Activated T-helper 17 cell treated with anti-CD3 and anti-CD28 coated beads, Interleukin-2, amount 50 U/mL, for 72 hours (primary cell): ENCODE measurements around the gene ZNF562. TPM values are rescaled to one million over a fixed set of nuclear protein-coding genes. Genes with fewer than 3 reads are reported as not detected.
"Not testable (repeated sequence)": the region's sequence is repeated elsewhere in the genome, so short reads cannot be mapped to it uniquely, and the experiment has no call there.

Experiments used
- ATAC-seq: fragments of 150-1000 bp; cut with Tn5 transposase; replicated peaks from 2 replicates; pipeline ENCODE4 v1.10.0; 2021; ENCODE audit warnings: mild to moderate bottlenecking, moderate library complexity
- H3K27ac Mint-ChIP-seq: one replicate; pipeline ENCODE4 v1.8.0; 2022; ENCODE audit warnings: mixed read lengths
- H3K27me3 Mint-ChIP-seq: one replicate; pipeline ENCODE4 v1.8.0; 2022; ENCODE audit warnings: mixed read lengths
- H3K36me3 Mint-ChIP-seq: one replicate; pipeline ENCODE4 v1.8.0; 2022; ENCODE audit warnings: low read depth, mild to moderate bottlenecking, mixed read lengths
- H3K4me1 Mint-ChIP-seq: one replicate; pipeline ENCODE4 v1.8.0; 2022; ENCODE audit warnings: mixed read lengths
- H3K4me3 Mint-ChIP-seq: one replicate; pipeline ENCODE4 v1.8.0; 2022; ENCODE audit warnings: mild to moderate bottlenecking, mixed read lengths
- H3K9me3 Mint-ChIP-seq: one replicate; pipeline ENCODE4 v1.8.0; 2022; ENCODE audit warnings: mixed read lengths
- total RNA-seq, 2 donors: library from RNA; stranded (reverse); gene quantifications; one replicate each; pipeline ENCODE4 v1.2.3, GENCODE V29; 2022

Gene ZNF562
- total RNA-seq, 2 donors from 2014 or later = 39.3 to 53.2 TPM

DNA sequence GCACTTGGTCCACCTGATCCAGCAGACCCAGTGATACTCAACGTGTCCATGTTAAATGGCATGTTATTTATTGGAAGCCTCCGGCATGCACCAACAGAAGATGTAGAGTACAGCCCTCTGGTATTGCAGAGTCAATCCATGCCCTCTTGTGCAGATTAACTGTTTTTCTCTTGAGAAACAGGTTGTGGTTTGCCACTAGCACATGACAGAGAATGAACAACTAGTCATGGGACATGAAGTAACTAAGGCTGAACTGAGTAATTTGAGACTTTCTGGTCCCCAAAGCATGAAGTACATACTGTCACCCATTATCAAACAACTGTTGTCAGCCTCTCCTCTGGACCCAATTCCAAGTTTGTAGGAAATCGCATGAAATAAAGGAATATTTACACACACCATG, 3.2 kb downstream of the ZNF562 start:
- Mint-ChIP-seq H3K27me3 (no peaks in the 10 kb centered on the region), H3K9me3 (peaks cover 25% of the 10 kb centered on the region), H3K4me3 (peak overlapping the region; percentile 57), H3K36me3 (peaks cover 86% of the 10 kb centered on the region), H3K27ac (peak overlapping the region; percentile 81), H3K4me1 (peaks cover 35% of the 10 kb centered on the region)
- peak; percentile 61 for ATAC-seq

DNA sequence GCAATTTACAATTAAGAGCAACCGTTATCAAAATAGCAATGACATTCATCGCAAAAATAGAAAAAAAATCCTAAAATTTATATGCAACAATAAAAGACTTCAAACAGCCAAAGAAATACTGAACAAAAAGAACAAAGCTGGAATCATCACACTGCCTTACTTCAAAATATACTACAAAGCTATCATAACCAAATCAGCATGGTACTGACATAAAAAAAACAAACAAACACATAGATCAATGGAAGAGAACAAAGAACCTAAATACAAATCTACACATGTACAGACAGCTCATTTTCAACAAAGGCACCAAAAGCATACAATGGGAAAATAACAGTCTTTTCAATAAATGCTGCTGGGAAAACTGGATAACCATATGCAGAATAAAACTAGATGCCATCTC, 6.4 kb downstream of the ZNF562 start:
- Mint-ChIP-seq H3K27ac (peak overlapping the region; percentile 19), H3K27me3 (no peaks in the 10 kb centered on the region), H3K36me3 (peaks cover 97% of the 10 kb centered on the region), H3K9me3 (peaks cover 20% of the 10 kb centered on the region), H3K4me3 (peak overlapping the region; percentile 10), H3K4me1 (peaks cover 27% of the 10 kb centered on the region)
- no peak for ATAC-seq

DNA sequence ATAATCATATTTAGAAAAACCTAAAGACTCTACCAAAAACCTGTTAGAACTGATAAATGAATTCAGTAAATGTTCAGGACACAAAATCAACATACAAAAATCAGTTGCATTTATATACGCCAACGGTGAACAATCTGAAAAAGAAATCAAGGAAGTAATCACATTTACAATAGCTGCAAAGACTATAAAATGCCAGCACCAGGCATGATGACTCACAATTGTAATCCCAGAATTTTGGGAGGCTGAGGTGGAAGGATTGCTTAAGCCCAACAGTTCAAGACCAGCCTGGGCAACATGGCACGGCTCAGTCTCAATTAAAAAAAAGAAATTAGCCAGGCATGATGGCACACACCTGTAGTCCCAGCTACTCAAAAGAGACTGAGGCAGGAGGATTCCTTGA, 7.0 kb downstream of the ZNF562 start:
- no peak for ATAC-seq
- Mint-ChIP-seq H3K4me3 (no peak overlapping the region), H3K4me1 (peaks cover 24% of the 10 kb centered on the region), H3K27me3 (no peaks in the 10 kb centered on the region), H3K36me3 (peaks cover 95% of the 10 kb centered on the region), H3K27ac (no peak overlapping the region), H3K9me3 (peaks cover 18% of the 10 kb centered on the region)

DNA sequence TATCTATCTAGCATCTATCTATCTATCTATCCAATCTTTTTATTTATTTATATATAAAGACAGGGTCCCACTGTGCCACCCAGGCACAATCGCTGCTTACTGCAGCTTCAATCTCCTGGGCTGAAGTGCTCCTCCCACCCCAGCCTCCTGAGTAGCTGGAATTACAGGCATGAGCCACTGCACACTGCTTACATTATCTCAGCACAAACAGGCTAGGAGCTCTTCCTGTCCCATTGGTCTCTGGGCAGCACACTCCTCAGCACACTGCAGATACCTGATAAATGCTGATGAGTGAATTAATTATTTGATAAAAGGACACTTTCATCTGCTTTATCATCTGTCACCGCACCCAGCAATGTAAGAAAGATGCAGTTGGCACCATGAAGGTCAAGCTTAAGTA, 16.1 kb downstream of the ZNF562 start:
- H3K27ac Mint-ChIP-seq = no peak overlapping the region
- H3K27me3 Mint-ChIP-seq = no peaks in the 10 kb centered on the region
- ATAC-seq = no peak
- H3K4me1 Mint-ChIP-seq = no peaks in the 10 kb centered on the region
- H3K4me3 Mint-ChIP-seq = no peak overlapping the region
- peaks cover 5% of the 10 kb centered on the region for H3K9me3 Mint-ChIP-seq
- peaks cover 75% of the 10 kb centered on the region for H3K36me3 Mint-ChIP-seq

DNA sequence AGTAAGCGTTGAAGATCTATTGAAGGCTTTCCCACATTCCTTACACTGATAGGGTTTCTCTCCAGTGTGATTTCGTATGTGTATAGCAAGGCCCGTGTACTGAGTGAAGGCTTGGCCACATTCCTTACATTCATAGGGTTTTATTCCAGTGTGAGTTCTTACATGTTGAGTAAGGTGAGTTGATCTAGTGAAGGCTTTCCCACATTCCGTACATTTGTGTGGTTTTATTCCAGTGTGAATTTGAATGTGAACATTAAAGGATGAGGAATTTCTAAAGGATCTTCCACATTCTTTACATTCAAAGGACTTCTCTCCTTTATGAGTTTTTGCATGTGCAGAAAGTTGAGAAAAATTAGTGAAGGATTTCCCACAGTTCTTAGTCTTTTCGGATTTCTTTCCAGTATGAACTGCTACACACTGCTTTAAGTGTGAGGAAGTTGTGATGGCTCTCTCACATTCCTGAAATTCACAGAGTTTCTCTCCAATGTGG, 21.8 kb downstream of the ZNF562 start:
- not testable (repeated sequence) for H3K27me3 Mint-ChIP-seq

DNA sequence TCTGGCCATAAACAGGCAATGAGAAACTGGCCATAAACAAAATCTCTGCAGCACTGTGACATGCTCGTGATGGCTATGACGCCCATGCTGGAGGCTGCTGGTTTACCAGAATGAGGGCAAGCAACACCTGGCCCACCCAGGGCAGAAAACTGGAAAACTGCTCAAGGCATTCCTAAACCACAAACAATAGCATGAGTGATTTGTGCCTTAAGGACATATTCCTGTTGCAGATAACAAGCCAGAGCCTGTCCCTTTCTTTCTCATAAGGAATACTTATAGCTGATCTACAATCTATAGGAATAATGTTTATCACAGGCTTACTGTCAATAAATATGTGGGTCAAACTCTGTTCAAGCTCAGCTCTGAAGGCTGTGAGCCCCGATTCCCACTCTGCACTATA, 23.4 kb downstream of the ZNF562 start:
- peaks cover 83% of the 10 kb centered on the region for H3K36me3 Mint-ChIP-seq
- ATAC-seq, H3K27ac Mint-ChIP-seq, H3K4me3 Mint-ChIP-seq, H3K27me3 Mint-ChIP-seq, H3K9me3 Mint-ChIP-seq, H3K4me1 Mint-ChIP-seq: not testable (repeated sequence)

More for the DNA sequence above, 21.8 kb downstream of the ZNF562 start:
- H3K27ac Mint-ChIP-seq, H3K4me1 Mint-ChIP-seq, ATAC-seq, H3K4me3 Mint-ChIP-seq: not testable (repeated sequence)
- Mint-ChIP-seq H3K36me3 (peaks cover 99% of the 10 kb centered on the region), H3K9me3 (peaks cover 14% of the 10 kb centered on the region)

DNA sequence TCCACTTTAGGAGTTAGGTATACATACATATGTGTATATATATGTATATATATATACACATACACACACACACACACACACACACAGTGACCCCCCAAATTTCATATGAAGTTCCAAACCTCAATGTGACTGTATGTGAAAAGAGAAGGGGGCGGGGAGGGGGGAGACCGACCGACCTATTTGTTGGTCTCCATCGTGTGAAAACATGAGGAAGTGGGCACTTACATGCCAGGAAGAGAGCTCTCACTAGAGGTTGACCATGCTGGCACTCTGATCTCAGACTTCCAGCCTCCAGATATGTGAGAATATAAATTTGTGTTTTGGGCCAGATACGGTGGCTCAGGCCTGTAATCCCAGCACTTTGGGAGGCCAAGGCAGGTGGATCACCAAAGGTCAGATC, 24.6 kb downstream of the ZNF562 start:
- peaks cover 83% of the 10 kb centered on the region for H3K36me3 Mint-ChIP-seq
- H3K27me3 Mint-ChIP-seq = no peaks in the 10 kb centered on the region
- no peaks in the 10 kb centered on the region for H3K4me1 Mint-ChIP-seq
- H3K9me3 Mint-ChIP-seq = peaks cover 10% of the 10 kb centered on the region
- H3K27ac Mint-ChIP-seq = no peak overlapping the region
- ATAC-seq = no peak
- H3K4me3 Mint-ChIP-seq = no peak overlapping the region

DNA sequence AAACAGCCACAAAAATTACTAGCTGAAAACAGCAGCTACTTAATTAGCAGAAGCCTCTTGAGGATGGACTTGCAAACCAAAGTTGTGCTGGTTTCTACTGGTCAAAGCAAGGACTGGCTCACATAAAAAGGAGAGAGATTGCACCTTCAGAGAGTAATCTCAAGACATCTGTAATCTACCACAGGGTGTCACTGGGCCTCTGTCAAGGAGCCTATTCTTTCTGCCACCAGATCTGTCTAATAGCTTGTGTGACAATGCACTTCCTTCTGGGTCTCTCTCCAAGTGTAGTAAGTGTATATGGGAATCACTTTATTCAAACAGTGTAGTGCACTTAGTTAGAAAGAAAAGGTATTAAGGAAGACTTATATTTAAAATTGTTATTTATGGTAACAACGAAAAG, 29.4 kb downstream of the ZNF562 start:
- Mint-ChIP-seq H3K4me3 (no peak overlapping the region), H3K27me3 (no peaks in the 10 kb centered on the region), H3K27ac (no peak overlapping the region), H3K36me3 (peaks cover 58% of the 10 kb centered on the region), H3K9me3 (no peaks in the 10 kb centered on the region), H3K4me1 (no peaks in the 10 kb centered on the region)
- ATAC-seq = no peak

DNA sequence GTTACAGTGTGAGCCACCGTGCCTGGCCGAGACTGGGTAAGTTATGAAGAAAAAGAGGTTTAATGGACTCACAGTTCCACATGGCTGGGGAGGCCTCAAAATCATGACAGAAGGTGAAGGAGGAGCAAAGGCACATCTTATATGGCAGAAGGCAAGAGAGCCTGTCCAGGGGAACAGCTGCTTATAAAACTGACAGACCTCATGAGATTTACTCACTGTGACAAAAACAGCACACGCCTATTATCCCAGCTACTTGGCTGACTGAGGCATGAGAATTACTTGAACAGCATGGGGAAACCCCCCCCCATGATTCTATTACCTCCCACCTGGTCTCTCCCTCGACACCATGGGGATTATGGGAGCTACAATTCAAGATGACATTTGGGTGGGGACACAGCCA, 30.4 kb downstream of the ZNF562 start:
- no peak for ATAC-seq
- Mint-ChIP-seq H3K9me3 (no peaks in the 10 kb centered on the region), H3K27me3 (no peaks in the 10 kb centered on the region), H3K27ac (no peak overlapping the region), H3K36me3 (peaks cover 51% of the 10 kb centered on the region), H3K4me3 (no peak overlapping the region), H3K4me1 (no peaks in the 10 kb centered on the region)

DNA sequence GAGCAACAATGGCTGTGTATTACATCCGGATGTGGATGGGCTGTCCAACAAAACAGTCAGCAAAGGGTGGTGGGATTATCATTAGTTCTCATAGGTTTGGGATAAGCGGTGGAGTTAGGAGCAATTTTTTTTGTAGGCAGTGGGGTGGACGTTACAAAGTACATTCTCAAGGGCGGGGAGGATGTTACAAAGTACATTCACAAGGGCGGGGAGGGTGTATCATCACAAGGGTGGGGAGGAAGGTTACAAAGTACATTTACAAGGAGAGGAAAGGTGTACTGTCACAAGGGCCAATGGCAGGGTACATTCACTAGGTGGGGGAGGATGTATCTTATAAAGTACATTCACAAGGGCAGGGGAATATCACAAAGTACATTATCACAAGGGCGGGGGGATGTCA, 33.1 kb downstream of the ZNF562 start:
- peaks cover 38% of the 10 kb centered on the region for H3K36me3 Mint-ChIP-seq
- no peaks in the 10 kb centered on the region for H3K4me1 Mint-ChIP-seq
- no peak for ATAC-seq
- no peaks in the 10 kb centered on the region for H3K27me3 Mint-ChIP-seq
- no peak overlapping the region for H3K27ac Mint-ChIP-seq
- H3K4me3 Mint-ChIP-seq = no peak overlapping the region
- H3K9me3 Mint-ChIP-seq = no peaks in the 10 kb centered on the region

DNA sequence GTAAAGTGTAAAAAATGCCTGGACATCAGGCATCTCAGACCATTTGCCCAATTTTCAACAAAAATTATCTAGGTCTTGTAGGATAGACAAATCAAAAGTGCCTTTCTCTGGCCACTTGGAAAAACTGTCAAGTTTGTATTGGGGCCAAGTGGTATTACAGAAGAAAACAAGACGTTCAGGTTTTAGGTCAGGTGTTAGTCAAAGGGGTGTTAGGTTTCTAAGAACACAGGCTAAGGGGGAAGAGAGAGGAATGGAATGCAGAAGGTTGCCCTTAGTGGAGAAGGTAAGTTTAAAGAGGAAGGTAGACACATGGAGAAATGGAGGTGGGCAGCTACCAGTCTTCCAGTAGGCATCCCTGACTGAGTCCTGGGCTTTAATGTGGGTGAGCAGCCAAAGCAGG, 33.9 kb downstream of the ZNF562 start:
- no peak overlapping the region for H3K27ac Mint-ChIP-seq
- no peaks in the 10 kb centered on the region for H3K9me3 Mint-ChIP-seq
- H3K27me3 Mint-ChIP-seq = no peaks in the 10 kb centered on the region
- ATAC-seq = no peak
- no peak overlapping the region for H3K4me3 Mint-ChIP-seq
- H3K4me1 Mint-ChIP-seq = no peaks in the 10 kb centered on the region
- H3K36me3 Mint-ChIP-seq = peaks cover 32% of the 10 kb centered on the region

DNA sequence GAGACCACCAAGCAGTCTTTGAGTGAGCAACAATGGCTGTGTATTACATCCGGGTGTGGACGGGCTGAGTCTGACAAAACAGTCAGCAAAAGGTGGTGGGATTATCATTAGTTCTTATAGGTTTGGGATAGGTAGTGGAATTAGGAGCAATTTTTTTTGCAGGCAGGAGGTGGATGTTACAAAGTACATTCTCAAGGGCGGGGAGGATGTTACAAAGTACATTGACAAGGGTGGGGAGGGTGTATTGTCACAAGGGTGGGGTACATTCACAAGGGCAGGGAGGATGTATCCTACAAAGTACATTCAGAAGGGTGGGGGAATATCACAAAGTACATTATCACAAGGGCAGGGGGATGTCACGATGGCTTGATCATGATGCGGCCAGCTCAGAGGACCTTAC, 38.9 kb downstream of the ZNF562 start:
- no peak for ATAC-seq
- Mint-ChIP-seq H3K27ac (no peak overlapping the region), H3K4me1 (no peaks in the 10 kb centered on the region), H3K36me3 (peaks cover 26% of the 10 kb centered on the region), H3K27me3 (no peaks in the 10 kb centered on the region), H3K9me3 (no peaks in the 10 kb centered on the region), H3K4me3 (no peak overlapping the region)

DNA sequence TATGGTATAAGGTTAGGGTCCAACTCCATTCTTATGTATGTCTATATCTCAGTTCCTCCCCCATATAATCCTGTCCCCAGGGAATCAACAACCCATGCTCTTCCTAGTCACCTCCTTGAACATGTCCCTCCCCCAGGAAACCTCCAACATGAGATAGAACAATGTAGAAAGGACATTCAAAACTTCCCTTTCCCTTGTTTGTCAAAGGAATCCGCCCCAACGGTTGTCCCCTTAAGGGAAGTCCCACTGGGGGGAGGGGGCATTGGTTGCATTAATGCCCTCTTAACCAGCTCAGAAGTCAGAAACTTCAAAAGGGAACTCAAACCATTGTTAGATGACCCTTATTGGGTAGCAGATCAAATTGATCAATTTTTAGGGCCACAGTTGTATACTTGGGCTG, 47.0 kb downstream of the ZNF562 start:
- no peaks in the 10 kb centered on the region for H3K27me3 Mint-ChIP-seq
- H3K9me3 Mint-ChIP-seq = no peaks in the 10 kb centered on the region
- H3K4me3 Mint-ChIP-seq = no peak overlapping the region
- peaks cover 8% of the 10 kb centered on the region for H3K36me3 Mint-ChIP-seq
- no peak for ATAC-seq
- peak overlapping the region; percentile 19 for H3K27ac Mint-ChIP-seq
- H3K4me1 Mint-ChIP-seq = peaks cover 6% of the 10 kb centered on the region

DNA sequence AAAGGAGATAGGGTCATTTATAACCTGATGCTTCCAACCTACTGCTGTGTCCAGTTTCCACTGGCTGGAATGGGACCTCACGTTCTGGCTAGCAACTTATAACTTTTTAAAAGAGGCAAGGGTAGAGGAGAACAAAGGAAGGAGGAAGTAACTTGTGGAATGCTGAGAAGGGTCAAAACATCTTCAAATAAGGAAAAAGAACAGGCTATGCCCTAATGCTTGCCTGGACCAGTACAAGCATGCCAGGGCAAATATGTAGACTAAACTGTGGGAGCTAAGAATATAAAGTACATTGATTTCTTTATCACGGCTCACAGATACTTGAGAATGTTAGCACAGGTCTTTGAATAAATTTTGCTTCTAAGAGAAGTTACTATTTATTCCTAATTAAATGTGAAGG, 52.4 kb downstream of the ZNF562 start:
- Mint-ChIP-seq H3K4me3 (peak overlapping the region; percentile 100), H3K27me3 (no peaks in the 10 kb centered on the region), H3K9me3 (no peaks in the 10 kb centered on the region), H3K27ac (peak overlapping the region; percentile 100), H3K4me1 (peaks cover 14% of the 10 kb centered on the region), H3K36me3 (peaks cover 38% of the 10 kb centered on the region)
- no peak for ATAC-seq

DNA sequence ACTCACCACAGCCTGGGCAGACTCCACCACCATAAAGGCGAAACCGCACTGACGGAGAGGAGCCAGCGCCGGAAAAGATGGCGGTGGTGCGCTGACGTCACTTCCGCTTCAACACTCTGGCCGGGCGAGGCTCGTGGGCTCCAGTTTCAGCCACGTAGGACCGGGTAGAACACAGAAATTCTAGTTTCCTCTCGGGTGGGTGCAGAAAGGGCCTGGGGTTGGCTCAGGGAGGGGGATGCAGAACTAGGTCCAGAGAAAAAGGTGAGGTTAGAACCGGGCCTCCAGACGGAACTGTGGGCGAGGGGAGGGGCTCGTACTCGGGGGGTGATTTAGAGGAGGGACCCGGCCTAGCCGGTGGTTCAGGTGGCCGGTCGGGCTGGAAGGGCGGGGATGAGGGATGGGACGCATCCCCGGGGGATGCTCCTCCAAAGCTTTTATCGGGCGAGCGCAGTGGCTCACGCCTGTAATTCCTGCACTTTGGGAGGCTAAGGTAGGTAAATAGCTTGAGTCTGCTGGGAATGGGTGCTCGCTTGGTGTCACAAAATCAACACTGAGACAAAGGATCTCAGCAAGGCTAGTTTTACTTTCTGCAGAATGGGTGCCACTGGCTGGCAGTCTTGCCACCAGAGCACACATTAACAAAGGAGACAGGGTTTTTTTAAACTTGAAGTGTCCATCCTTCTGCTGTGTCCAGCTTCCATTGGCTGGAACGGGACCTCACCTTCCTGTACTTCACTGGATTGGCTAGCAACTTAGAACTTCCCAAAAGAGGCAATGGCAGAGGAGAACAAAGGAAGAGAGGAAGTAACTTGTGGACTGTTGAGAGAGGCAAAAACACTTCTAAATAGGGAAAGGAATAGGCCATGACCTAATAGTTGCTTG, 53.5 kb downstream of the ZNF562 start, which contains the start of gene ZNF561:
TSS of gene ZNF561 (minus strand) at position 77 of the 882 bp plus-strand sequence. CDS start 1,776 bp downstream, outside the sequence.
- peak within 1 kb of the TSS; percentile 100 for H3K4me3 Mint-ChIP-seq
- H3K27ac Mint-ChIP-seq = peak within 1 kb of the TSS; percentile 100
- H3K27me3 Mint-ChIP-seq = no peaks in the 10 kb centered on the region
- ATAC-seq = peak; percentile 93
- peaks cover 49% of the 10 kb centered on the region for H3K36me3 Mint-ChIP-seq
- peaks cover 14% of the 10 kb centered on the region for H3K4me1 Mint-ChIP-seq
- H3K9me3 Mint-ChIP-seq = no peaks in the 10 kb centered on the region
